GM10266 (cell line): ENCODE data around the gene TTC1.

ENCODE experiments used
- DNase-seq: peaks from one replicate; pipeline ENCODE4 v3.0.0; 2012; ENCODE audit errors: extremely low spot score
- CTCF ChIP-seq: IDR thresholded peaks from 2 replicates; pipeline ENCODE4 v1.5.1; 2012; ENCODE audit warnings: mild to moderate bottlenecking, low read depth; ENCODE audit not compliant: control insufficient read depth, insufficient read depth; ENCODE audit errors: missing control alignments

The TTC1 gene

GRCh38 chr5:160075073-160075472, 66.1 kb downstream of the TTC1 start:
- no peak for DNase-seq
- no peak for TF ChIP-seq CTCF

- no peak for DNase-seq
These were observed 68.1 kb downstream of the TTC1 start for GRCh38 chr5:160076997-160077396.

GRCh38 chr5:160079753-160080152, 70.8 kb downstream of the TTC1 start:
- no peak for DNase-seq
- no peak for TF ChIP-seq CTCF

More at GRCh38 chr5:160076997-160077396, 68.1 kb downstream of the TTC1 start:
- no peak for TF ChIP-seq CTCF

- no peak for TF ChIP-seq CTCF
- no peak for DNase-seq
These were observed 72.6 kb downstream of the TTC1 start for GRCh38 chr5:160081495-160081894.

GRCh38 chr5:160082614-160083500, 73.9 kb downstream of the TTC1 start:
- TF ChIP-seq CTCF = no peak
- DNase-seq = no peak

GRCh38 chr5:160083501-160083900, 74.6 kb downstream of the TTC1 start:
- no peak for DNase-seq
- TF ChIP-seq CTCF = no peak

- DNase-seq = no peak
- no peak for TF ChIP-seq CTCF
These were observed 75.2 kb downstream of the TTC1 start for GRCh38 chr5:160084144-160084543.
